Left lung (tissue), 10 donors: ENCODE measurements around the gene POP7. TPM values are rescaled to one million over a fixed set of nuclear protein-coding genes. Genes with fewer than 3 reads are reported as not detected.
"Not testable (repeated sequence)": the region's sequence is repeated elsewhere in the genome, so short reads cannot be mapped to it uniquely, and the experiment has no call there.

ENCODE experiments used
- ATAC-seq: fragments of 200-7000 bp; cut with Tn5 transposase; one replicate; pipeline ENCODE4 v1.9.1; 2020; ENCODE audit warnings: moderate library complexity
- DNase-seq, 4 donors: peaks; one replicate each; pipeline ENCODE4 v3.0.0-alpha.2; 2013 to 2020
- H3K27ac ChIP-seq, 2 donors: fragments of 200-600 bp; sonication (generic) in 1 of 2; one replicate each; pipeline versions ENCODE4 v1.5.0 to v1.8.0; 2020 to 2021
- H3K27me3 ChIP-seq, 2 donors: fragments of 200-600 bp; sonication (generic) in 1 of 2; one replicate each; pipeline versions ENCODE4 v1.5.0 to v1.8.0; 2020 to 2021
- H3K36me3 ChIP-seq, 2 donors: fragments of 200-600 bp; sonication (generic) in 1 of 2; one replicate each; pipeline versions ENCODE4 v1.5.0 to v1.8.0; 2020 to 2021
- H3K4me1 ChIP-seq, 2 donors: fragments of 200-600 bp; one replicate each; pipeline ENCODE4 v1.8.0; 2021
- H3K4me3 ChIP-seq, 2 donors: fragments of 200-600 bp; sonication (generic) in 1 of 2; one replicate each; pipeline versions ENCODE4 v1.5.0 to v1.8.0; 2020 to 2021; ENCODE audit warnings: mild to moderate bottlenecking in 1 of 2
- H3K9me3 ChIP-seq, 2 donors: fragments of 200-600 bp; sonication (generic) in 1 of 2; one replicate each; pipeline versions ENCODE4 v1.5.0 to v1.8.0; 2020 to 2021
- intact Hi-C, 2 donors: fragments of 100-400 bp; cut with DNase I; formaldehyde crosslinking; loops; one replicate each; pipeline versions ENCODE4 v1.11.2 to v1.14.2; 2022
- polyA plus RNA-seq, 6 donors: library from polyadenylated mRNA; unstranded; fragments of 120-200 nt; gene quantifications; one replicate each; pipeline ENCODE4 v1.2.1, GENCODE V29; 2013; ENCODE audit not compliant: insufficient read length in 6 of 6
- total RNA-seq, 2 donors: library from RNA; stranded (reverse); fragmentation: NEBNext Ultra II Directional; extraction: Animal tissue kit (Norgen Biotek cat#: 25700); gene quantifications; one replicate each; pipeline ENCODE4 v1.2.1, GENCODE V29; 2021
- TF ChIP-seq, protein P1 (sequence below), 2 donors: fragments of 200-600 bp; sonication (generic) in 1 of 2; IDR thresholded peaks; one replicate each; pipeline versions ENCODE4 v1.5.0 to v1.8.0; 2021; ENCODE audit warnings: antibody characterized with exemption in 2 of 2
- donor health status: DM: no; HTN: yes; CAD: no.
- donor health status: DM: no; HTN: no; CAD: no.

The POP7 gene
- total and polyA plus RNA-seq, 8 donors = 15.8 to 29.7 (median 21.4) TPM

DNA sequence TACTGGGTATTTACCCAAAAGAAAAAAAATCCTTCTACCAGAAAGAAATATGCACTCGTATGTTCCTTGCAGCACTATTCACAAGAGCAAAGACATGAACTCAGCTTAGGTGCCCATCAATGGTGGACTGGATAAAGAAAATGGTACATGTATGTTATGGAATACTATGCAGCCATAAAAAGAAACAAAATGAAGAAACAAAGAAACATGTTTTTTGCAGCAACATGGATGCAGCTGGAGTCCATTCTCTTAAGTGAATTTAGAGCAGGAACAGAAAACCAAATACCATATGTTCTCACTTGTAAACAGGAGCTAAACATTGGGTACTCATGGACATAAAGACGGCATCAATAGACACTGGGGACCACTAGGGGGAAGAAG is 37.9 kb upstream of the POP7 start:
- DNase-seq (no peak), ATAC-seq (no peak)
- H3K9me3 ChIP-seq = no peaks in the 10 kb centered on the region
- H3K4me1 ChIP-seq = peaks cover 0 to 7% of the 10 kb centered on the region in 2 donors
- no peaks in the 10 kb centered on the region for H3K27me3 ChIP-seq
- no peaks in the 10 kb centered on the region for H3K36me3 ChIP-seq
- TF ChIP-seq, protein P1, sequence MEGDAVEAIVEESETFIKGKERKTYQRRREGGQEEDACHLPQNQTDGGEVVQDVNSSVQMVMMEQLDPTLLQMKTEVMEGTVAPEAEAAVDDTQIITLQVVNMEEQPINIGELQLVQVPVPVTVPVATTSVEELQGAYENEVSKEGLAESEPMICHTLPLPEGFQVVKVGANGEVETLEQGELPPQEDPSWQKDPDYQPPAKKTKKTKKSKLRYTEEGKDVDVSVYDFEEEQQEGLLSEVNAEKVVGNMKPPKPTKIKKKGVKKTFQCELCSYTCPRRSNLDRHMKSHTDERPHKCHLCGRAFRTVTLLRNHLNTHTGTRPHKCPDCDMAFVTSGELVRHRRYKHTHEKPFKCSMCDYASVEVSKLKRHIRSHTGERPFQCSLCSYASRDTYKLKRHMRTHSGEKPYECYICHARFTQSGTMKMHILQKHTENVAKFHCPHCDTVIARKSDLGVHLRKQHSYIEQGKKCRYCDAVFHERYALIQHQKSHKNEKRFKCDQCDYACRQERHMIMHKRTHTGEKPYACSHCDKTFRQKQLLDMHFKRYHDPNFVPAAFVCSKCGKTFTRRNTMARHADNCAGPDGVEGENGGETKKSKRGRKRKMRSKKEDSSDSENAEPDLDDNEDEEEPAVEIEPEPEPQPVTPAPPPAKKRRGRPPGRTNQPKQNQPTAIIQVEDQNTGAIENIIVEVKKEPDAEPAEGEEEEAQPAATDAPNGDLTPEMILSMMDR (IDR thresholded peaks at IDR 0.05) = no peak
- no peak overlapping the region for H3K4me3 ChIP-seq
- H3K27ac ChIP-seq = no peak overlapping the region
- intact Hi-C loops = no loop called here

DNA sequence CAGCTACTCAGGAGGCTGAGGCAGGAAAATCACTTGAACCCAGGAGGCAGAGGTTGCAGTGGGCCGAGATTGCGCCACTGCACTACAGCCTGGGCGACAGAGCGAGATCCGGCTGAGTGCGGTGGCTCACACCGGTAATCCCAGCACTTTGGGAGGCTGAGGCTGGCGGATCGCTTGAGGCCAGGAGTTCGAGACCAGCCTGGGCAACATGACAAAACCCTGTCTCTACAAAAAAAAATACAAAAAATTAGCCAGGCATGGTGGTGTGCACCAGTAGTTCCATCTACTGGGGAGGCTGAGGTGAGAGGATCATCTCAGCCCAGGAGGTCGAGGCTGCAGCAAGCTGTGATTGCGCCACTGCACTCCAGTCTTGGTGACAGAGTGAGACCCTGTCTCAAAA is 36.8 kb upstream of the POP7 start:
- H3K27ac ChIP-seq, intact Hi-C loops, ATAC-seq, H3K4me1 ChIP-seq, H3K36me3 ChIP-seq, DNase-seq, H3K4me3 ChIP-seq, H3K27me3 ChIP-seq, H3K9me3 ChIP-seq: not testable (repeated sequence)

DNA sequence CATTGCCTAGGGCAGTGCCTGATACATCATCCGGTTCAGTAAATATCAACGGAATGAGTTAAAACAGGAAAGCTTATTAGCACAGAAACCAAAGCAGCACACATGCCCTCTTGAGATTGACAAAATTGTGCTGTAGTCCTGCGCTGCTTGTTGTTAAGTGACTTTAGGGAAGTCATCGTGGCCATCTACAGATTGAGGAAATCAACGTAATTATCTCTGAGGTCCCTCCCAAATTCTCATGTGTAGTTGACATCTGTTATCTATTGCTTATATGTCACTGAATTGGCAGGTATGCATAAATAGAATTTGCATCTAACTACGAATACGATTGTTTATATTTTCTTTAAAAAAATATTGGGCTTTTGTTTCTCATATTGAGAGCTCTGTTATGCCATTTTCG is 35.8 kb upstream of the POP7 start:
- ATAC-seq (no peak), DNase-seq (no peak)
- intact Hi-C loops = no loop called here
- H3K9me3 ChIP-seq = no peaks in the 10 kb centered on the region
- H3K27me3 ChIP-seq = no peaks in the 10 kb centered on the region
- H3K36me3 ChIP-seq = no peaks in the 10 kb centered on the region
- H3K27ac ChIP-seq = no peak overlapping the region
- TF ChIP-seq, protein P1 (IDR thresholded peaks at IDR 0.05) = no peak
- peaks cover 0 to 7% of the 10 kb centered on the region in 2 donors for H3K4me1 ChIP-seq
- no peak overlapping the region for H3K4me3 ChIP-seq

DNA sequence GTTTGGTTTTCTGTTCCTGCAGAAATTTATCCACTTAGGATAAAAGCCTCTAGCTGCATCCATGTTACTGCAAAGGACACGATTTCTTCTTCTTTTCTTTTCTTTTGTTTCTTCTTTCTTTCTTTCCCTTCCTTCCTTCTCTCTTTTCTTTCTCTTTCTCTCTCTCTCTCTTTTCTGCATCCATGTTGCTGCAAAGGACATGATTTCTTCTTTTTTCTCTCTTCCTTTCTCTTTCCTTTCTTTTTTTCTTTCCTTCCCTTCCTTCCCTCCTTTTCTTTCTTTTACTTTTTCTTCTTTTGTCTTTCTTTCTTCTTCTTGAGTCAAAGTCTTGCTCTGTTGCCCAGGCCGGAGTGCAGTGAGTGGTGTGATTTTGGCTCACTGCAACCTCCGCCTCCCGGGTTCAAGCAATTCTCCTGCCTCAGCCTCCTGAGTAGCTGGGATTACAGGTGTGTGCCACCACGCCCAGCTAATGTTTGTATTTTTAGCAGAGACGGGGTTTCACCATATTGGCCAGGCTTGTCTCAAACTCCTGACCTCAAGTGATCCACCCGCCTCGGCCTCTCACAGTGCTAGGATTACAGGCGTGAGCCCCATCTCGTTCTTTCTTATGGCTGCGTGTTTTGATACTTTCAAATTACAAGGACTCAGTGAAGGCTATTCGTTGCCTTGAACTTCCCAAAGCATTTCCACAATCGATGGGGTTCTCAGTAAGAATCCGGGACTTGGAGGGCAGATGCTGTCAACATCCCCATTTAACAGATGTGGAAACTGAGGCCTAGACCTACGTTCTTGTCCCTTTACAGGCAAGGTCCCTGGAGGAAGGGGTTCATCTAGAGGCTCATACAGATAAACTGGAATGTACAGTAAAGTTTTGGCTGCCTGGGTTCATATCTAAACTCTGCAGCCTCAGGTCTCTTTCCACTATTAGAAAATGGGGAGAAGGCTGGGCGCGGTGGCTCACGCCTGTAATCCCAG is 34.3 kb upstream of the POP7 start:
- Histone ChIP-seq H3K27me3 (no peaks in the 10 kb centered on the region), H3K27ac (no peak overlapping the region), H3K36me3 (peaks cover 0 to 4% of the 10 kb centered on the region in 2 donors), H3K9me3 (no peaks in the 10 kb centered on the region), H3K4me1 (peaks cover 5 to 16% of the 10 kb centered on the region in 2 donors), H3K4me3 (no peak overlapping the region)
- TF ChIP-seq, protein P1 (IDR thresholded peaks at IDR 0.05) = no peak
- no peak for ATAC-seq
- DNase-seq = no peak
- intact Hi-C loops = no loop called here

DNA sequence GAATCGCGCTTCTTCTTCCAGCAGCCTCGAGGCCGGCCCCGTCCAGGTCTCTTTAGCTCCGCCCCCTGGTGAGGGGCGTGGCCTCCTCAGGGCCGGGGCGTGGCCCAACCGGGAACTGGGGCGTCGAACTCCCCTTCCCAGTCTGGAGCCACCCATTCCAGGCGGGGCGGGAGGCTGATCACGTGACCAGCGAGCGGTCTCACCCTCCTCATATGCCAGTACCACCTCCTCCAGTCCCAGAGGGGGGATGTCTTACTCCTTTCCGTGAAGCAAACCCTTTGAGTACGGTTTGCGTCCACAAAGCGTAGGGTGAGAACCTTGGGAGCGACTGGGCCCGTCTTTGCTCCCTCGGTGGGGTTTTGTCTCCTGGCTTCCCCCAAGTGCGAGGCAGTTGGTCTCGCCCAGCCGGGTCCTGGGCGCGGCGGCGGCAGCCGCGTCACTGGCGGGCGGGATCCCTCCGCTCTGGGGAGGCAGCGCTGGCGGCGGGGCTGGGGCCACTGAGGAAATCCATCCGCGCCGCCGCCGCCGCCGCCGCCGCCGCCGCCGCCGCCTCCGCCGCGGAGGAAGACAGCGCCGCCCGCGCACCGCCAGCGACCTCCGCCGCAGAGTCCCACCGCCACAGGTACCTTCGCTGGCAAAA is 32.5 kb upstream of the POP7 start, which contains the start of gene GNB2:
Gene GNB2 (plus strand): TSS at position 439 of the 640 bp plus-strand sequence. CDS start 2,526 bp downstream, outside the sequence.
- TF ChIP-seq, protein P1 (IDR thresholded peaks at IDR 0.05) = no peak
- no peaks in the 10 kb centered on the region for H3K27me3 ChIP-seq
- peaks cover 0 to 22% of the 10 kb centered on the region in 2 donors for H3K36me3 ChIP-seq
- H3K4me3 ChIP-seq = peak within 1 kb of the TSS; percentile 91 to 95
- H3K9me3 ChIP-seq = no peaks in the 10 kb centered on the region
- H3K27ac ChIP-seq = peak within 1 kb of the TSS; percentile 96 to 98
- peaks cover 5 to 34% of the 10 kb centered on the region in 2 donors for H3K4me1 ChIP-seq
- peak; percentile 98 to 100 (median 100) for DNase-seq
- ATAC-seq = peak; percentile 89
- intact Hi-C loops = no loop called here
